KOPT-K1 (cell line): ENCODE measurements around the gene VOPP1.
"Not testable (repeated sequence)": the region's sequence is repeated elsewhere in the genome, so short reads cannot be mapped to it uniquely, and the experiment has no call there.

Experiments used
- H3K27ac ChIP-seq: fragments of 200-600 bp; sonication (generic); 2 replicates; pipeline ENCODE4 v1.5.1; 2016; ENCODE audit warnings: antibody characterized with exemption, mild to moderate bottlenecking, low read depth, low read length; ENCODE audit not compliant: poor library complexity, severe bottlenecking
- H3K36me3 ChIP-seq: fragments of 200-600 bp; sonication (generic); 2 replicates; pipeline ENCODE4 v1.5.1; 2017; ENCODE audit warnings: antibody characterized with exemption, mild to moderate bottlenecking, low read length, moderate library complexity; ENCODE audit not compliant: insufficient read depth
- H3K9me3 ChIP-seq: fragments of 200-600 bp; sonication (generic); 2 replicates; pipeline ENCODE4 v1.5.1; 2017; ENCODE audit warnings: antibody characterized with exemption, low read length, mild to moderate bottlenecking; ENCODE audit not compliant: insufficient read depth, poor library complexity, severe bottlenecking

Gene VOPP1

DNA sequence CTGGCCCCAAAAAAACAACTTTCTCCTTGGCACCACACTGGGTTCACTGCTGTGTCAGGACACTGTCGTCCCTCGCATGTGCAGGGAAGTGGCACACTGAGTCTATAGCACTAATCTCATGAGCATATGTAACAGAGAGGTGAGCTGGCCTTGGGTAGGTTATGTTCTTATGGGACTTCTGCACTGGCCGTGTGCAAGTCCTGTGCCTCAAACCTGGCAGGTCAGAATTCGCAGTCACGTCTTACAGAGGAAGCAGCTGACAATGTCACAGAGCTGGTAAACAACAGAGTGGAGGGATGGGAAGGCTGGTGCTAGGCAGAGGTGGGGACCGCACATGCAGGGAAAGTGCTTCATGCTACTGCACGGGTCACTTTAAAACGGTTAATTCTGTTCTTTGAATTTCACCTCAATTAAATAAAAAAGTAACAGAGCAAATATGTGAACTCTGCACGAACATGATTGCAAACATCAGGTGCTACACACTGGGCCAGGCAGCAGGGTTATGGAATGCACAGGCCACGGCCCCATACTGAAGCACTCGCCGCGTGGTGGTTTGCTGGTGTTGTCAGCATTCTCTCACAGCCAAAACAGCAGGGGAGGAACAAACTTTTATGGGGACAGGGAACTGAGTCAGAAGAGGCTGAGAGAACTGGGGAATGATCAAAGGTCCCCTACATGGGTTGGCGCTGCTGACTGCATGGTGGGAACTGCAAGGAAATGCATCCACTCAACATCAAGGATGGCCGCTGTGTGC, 54.2 kb downstream of the VOPP1 start:
- Histone ChIP-seq H3K27ac (no peak overlapping the region), H3K36me3 (peaks cover 18% of the 10 kb centered on the region), H3K9me3 (no peaks in the 10 kb centered on the region)

- H3K27ac ChIP-seq, result no peak overlapping the region
- no peaks in the 10 kb centered on the region for H3K9me3 ChIP-seq
- peaks cover 18% of the 10 kb centered on the region for H3K36me3 ChIP-seq
Measured at GRCh38 chr7:55517191-55517633, 55.1 kb downstream of the VOPP1 start.

- Histone ChIP-seq H3K27ac (no peak overlapping the region), H3K9me3 (no peaks in the 10 kb centered on the region), H3K36me3 (peaks cover 18% of the 10 kb centered on the region)
Measured at GRCh38 chr7:55516409-55516808, 55.9 kb downstream of the VOPP1 start.

DNA sequence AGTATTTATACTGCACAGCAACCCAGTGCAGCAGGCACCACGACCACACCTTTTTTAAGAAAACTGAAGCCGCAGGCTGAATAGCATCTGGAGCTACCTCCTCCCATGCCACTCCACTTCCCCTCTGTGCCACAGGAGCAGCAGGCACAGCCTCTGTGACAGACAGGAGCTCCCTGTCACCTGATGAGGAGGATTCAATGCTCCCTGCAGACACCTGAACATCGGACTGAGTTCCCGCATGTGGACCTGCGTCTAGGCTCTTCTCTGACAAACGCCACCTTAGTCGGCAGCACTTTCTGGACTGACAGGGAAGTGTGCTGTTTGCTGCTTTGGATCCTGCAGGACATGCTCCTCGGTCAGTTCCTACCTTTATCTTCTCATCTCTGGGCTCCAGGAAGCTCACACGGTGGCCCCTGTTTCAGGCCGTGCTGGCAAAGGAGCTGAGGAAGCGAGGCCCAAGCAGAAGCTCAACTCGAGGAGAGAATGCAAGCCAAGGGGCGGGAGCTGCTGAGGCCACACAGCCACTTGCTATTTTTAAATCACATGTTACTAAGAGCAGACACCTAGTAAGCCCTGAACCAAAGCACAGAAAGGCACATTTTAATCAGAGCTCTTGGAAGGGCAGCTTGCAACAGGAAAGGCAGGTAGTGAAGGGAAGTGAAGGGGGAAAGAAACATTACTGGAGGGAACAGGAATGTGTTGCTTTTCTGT, 56.6 kb downstream of the VOPP1 start:
- Histone ChIP-seq H3K9me3 (no peaks in the 10 kb centered on the region), H3K36me3 (peaks cover 18% of the 10 kb centered on the region), H3K27ac (no peak overlapping the region)

- Histone ChIP-seq H3K36me3 (peaks cover 18% of the 10 kb centered on the region), H3K9me3 (no peaks in the 10 kb centered on the region), H3K27ac (no peak overlapping the region)
Measured at GRCh38 chr7:55514546-55515265, 57.6 kb downstream of the VOPP1 start.

DNA sequence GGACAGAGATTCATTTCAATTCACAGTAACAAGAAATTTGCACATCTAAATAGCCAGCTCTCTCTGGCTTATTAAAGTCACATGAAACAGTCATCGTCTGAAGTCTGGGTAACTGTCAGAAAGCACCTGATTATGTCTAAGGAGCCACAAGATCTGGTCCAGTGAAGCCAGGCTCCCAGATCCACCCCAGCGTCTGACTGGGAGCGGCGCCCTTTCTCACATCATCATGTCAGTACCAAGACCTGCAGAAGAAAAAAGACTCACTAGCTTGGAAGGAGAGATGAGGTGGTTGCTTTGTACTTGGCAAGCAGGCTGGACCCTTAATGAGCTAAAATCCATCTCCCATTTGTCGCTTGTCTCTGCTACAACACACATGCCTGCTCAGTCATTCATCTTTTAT, 58.4 kb downstream of the VOPP1 start:
- no peak overlapping the region for H3K27ac ChIP-seq
- H3K36me3 ChIP-seq, result peaks cover 18% of the 10 kb centered on the region
- H3K9me3 ChIP-seq, result no peaks in the 10 kb centered on the region

- Histone ChIP-seq H3K36me3 (peaks cover 7% of the 10 kb centered on the region; the same call in 1 of the 2 replicates), H3K27ac (no peak overlapping the region), H3K9me3 (no peaks in the 10 kb centered on the region)
Measured at GRCh38 chr7:55512635-55513191, 59.6 kb downstream of the VOPP1 start.

GRCh38 chr7:55510621-55511020, 61.7 kb downstream of the VOPP1 start:
- Histone ChIP-seq H3K9me3 (no peaks in the 10 kb centered on the region), H3K36me3 (no peaks in the 10 kb centered on the region), H3K27ac (no peak overlapping the region)

GRCh38 chr7:55510206-55510605, 62.1 kb downstream of the VOPP1 start:
- H3K27ac ChIP-seq, H3K36me3 ChIP-seq, H3K9me3 ChIP-seq: not testable (repeated sequence)

DNA sequence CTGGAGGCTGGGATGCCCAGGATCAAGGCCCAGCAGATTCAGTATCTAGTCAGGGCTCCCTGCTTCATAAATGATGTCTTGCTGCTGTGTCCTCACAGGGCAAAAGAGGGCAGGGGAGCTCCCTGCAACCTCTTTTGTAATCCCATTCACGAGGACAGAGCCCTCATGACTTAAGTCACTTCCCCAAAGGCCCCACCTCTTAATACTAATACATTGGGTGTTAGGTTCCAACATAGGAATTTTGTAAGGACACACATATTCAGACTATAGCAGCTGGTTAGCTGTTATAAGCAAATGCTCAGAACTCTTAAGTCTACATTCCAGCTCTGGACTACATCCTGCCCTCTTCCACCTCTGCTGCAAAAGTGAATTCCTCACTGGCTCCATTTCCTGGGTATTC, 63.0 kb downstream of the VOPP1 start:
- no peaks in the 10 kb centered on the region for H3K36me3 ChIP-seq
- H3K9me3 ChIP-seq, result no peaks in the 10 kb centered on the region
- no peak overlapping the region for H3K27ac ChIP-seq

DNA sequence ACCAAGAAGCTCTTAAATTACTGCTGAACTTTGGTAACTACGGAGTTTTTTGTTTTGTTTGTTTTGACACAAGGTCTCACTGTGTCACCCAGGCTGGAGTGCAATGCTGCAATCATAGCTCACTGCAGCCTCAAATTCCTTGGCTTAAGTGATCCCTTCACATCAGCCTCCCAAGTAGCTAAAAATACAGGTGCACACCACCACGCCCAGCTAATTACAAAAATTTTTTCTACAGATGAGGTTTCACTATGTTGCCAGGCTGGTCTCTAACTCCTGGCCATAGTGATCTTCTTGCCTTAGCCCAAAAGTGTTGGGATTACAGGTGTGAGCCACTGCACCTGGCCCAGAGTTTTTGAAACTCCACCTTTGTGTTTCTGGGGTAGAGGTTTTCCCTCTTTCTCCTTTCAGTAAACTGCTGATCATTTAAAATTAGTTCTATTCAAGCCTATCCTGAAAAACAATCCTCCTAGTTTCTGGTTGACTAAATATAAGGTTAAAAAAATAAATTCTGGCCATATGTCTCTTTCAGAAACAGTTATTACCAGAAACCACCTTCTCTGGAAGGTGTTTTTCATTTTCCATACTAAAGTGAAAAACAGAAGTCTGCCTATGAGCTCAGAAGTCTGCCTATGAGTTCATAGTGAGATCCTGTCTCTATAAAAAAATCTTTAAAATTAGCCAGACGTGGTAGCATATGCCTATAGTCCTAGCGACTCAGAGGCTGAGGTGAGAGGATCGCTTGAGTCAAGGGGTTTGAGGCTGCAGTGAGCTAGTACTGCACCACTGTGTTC, 63.9 kb downstream of the VOPP1 start:
- no peak overlapping the region for H3K27ac ChIP-seq
- H3K9me3 ChIP-seq, result no peaks in the 10 kb centered on the region
- no peaks in the 10 kb centered on the region for H3K36me3 ChIP-seq

DNA sequence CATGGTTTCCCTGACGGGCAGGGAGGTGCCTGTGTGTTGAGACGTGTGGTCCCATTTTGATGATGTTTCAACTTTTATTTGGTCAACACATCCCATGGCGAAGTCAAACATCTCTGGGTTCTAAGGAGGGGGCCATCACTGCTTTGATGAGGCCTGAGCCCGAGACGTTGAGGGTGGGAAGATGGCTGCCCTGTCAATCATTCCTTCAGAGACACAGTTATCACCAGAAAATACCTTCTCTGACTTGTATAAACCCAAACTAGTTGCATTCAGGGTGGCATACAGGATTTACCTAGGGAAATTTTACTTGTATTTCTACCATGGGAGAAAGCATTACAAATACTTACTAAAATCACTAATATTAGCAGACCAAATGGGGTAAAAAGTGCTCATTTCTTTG, 64.6 kb downstream of the VOPP1 start:
- Histone ChIP-seq H3K9me3 (no peaks in the 10 kb centered on the region), H3K36me3 (no peaks in the 10 kb centered on the region), H3K27ac (no peak overlapping the region)

DNA sequence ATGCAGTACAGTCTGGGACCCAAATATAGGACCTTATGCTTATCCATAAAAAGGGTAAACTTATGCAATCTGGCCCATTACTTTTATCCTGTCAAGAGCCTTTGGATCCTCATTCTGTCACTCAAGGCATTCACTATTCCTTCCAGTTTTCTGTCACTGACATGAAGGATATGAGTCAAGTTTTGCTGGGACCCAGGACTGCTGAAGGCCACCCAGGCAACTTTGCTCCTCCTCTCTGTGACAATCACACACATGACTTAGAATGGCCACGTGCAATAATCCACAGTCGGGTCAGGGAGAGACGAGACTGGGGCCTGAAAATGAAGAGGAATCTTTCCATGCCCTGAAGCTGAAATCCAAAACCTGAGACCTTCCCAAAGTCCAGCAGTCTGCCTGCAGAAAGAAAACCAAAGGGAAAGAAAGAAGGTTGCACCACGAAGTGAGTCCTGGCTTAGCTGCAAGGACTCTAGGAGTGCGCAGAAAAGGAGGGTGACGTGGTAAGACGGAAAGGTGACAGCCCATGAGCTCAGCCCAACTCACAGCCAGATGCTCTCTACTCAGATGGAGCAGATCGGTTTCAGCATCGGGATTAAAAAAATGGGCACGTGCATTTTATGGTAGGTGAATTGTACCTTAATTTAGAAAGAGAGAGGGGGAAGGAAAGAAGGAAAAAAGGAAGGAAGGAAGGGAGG, 67.2 kb downstream of the VOPP1 start:
- no peaks in the 10 kb centered on the region for H3K9me3 ChIP-seq
- H3K27ac ChIP-seq, result no peak overlapping the region
- H3K36me3 ChIP-seq, result no peaks in the 10 kb centered on the region
